IMR-90 (cell line): ENCODE measurements around the gene SNTG2. TPM values are rescaled to one million over a fixed set of nuclear protein-coding genes. Genes with fewer than 3 reads are reported as not detected.

ENCODE experiments used
- ATAC-seq: fragments of 200-7000 bp; cut with Tn5 transposase; 2 replicates; pipeline ENCODE4 v1.9.1; 2020; ENCODE audit warnings: low read depth, mild to moderate bottlenecking, moderate library complexity
- BruUV-seq: library from RNA; stranded (reverse); fragments of 400-500 nt; replicated peaks from 2 replicates; lab custom pipeline; 2021; lab: Mats Ljungman, UMichigan
- CTCF ChIA-PET: fragments of 300-600 bp; formaldehyde crosslinking; extraction: SDS; loops from one replicate; lab custom pipeline; 2021; ENCODE audit warnings: antibody characterized with exemption; lab: Yijun Ruan, JAX
- POLR2A ChIA-PET: fragments of 300-600 bp; sonication (Branson Sonifier 250); formaldehyde crosslinking; loops from one replicate; lab custom pipeline; 2022; ENCODE audit warnings: antibody characterized with exemption; ENCODE audit not compliant: unreplicated experiment; lab: Charles Lee
- DNase-seq: peaks from one replicate; pipeline ENCODE4 v3.0.0; 2013
- H2AFZ ChIP-seq: replicated peaks from 2 replicates; pipeline ENCODE3; 2013; ENCODE audit warnings: low read length, mild to moderate bottlenecking; ENCODE audit not compliant: poor library complexity
- H2AK5ac ChIP-seq: 2 replicates; pipeline ENCODE4 v1.6.1; 2013; ENCODE audit warnings: low read depth, low read length, inconsistent platforms
- H2AK9ac ChIP-seq: replicated peaks from 2 replicates; pipeline ENCODE3; 2013; ENCODE audit warnings: mild to moderate bottlenecking, low read depth, low read length, moderate library complexity; ENCODE audit not compliant: poor library complexity
- H2BK120ac ChIP-seq: 2 replicates; pipeline ENCODE4 v1.6.1; 2013; ENCODE audit warnings: low read depth, low read length, inconsistent platforms
- H2BK15ac ChIP-seq: 3 replicates; pipeline ENCODE4 v1.6.1; 2013; ENCODE audit warnings: low read depth, low read length, inconsistent platforms
- H2BK20ac ChIP-seq: 2 replicates; pipeline ENCODE4 v1.6.1; 2013; ENCODE audit warnings: low read depth, mild to moderate bottlenecking, inconsistent platforms, low read length, moderate library complexity
- H2BK5ac ChIP-seq: 2 replicates; pipeline ENCODE4 v1.6.1; 2013; ENCODE audit warnings: mild to moderate bottlenecking, low read depth, low read length, inconsistent platforms; ENCODE audit not compliant: poor library complexity, severe bottlenecking
- H3K14ac ChIP-seq: replicated peaks from 2 replicates; pipeline ENCODE4 v1.6.1; 2013; ENCODE audit warnings: low read depth, low read length, inconsistent platforms
- H3K18ac ChIP-seq: 2 replicates; pipeline ENCODE4 v1.6.1; 2013; ENCODE audit warnings: low read depth, low read length, control low read depth
- H3K23ac ChIP-seq: 2 replicates; pipeline ENCODE4 v1.6.1; 2013; ENCODE audit warnings: low read depth, low read length, inconsistent platforms
- H3K27ac ChIP-seq: 2 replicates; pipeline ENCODE4 v1.5.1; 2013; ENCODE audit warnings: mild to moderate bottlenecking, control low read depth, low read length; ENCODE audit not compliant: insufficient read depth
- H3K27me3 ChIP-seq: 2 replicates; pipeline ENCODE4 v1.6.1; 2013; ENCODE audit warnings: low read length; ENCODE audit not compliant: control insufficient read depth, insufficient read depth
- H3K36me3 ChIP-seq: 2 replicates; pipeline ENCODE4 v1.6.1; 2013; ENCODE audit warnings: low read length, mixed read lengths; ENCODE audit not compliant: control insufficient read depth, insufficient read depth
- H3K4ac ChIP-seq: 2 replicates; pipeline ENCODE4 v1.6.1; 2013; ENCODE audit warnings: low read depth, low read length, inconsistent platforms
- H3K4me1 ChIP-seq: 2 replicates; pipeline ENCODE4 v1.6.1; 2013; ENCODE audit warnings: low read length, mixed read lengths; ENCODE audit not compliant: control insufficient read depth, insufficient read depth
- H3K4me2 ChIP-seq: 2 replicates; pipeline ENCODE4 v1.6.1; 2013; ENCODE audit warnings: low read depth, mild to moderate bottlenecking, control low read depth, low read length, moderate library complexity
- H3K4me3 ChIP-seq: 2 replicates; pipeline ENCODE4 v1.5.1; 2013; ENCODE audit warnings: low read depth, mild to moderate bottlenecking, control low read depth, low read length, moderate library complexity; ENCODE audit not compliant: insufficient read depth
- H3K56ac ChIP-seq: 2 replicates; pipeline ENCODE4 v1.6.1; 2013; ENCODE audit warnings: low read length, inconsistent platforms; ENCODE audit not compliant: insufficient read depth; ENCODE audit errors: extremely low read depth
- H3K79me1 ChIP-seq, 2 experiments: 2 replicates each; pipeline ENCODE4 v1.6.1; 2013; ENCODE audit warnings: low read length in 2 of 2, inconsistent platforms in 1 of 2, low read depth in 1 of 2
- H3K9ac ChIP-seq: 2 replicates; pipeline ENCODE4 v1.6.1; 2013; ENCODE audit warnings: low read depth, low read length, control low read depth
- H3K9me1 ChIP-seq: 2 replicates; pipeline ENCODE4 v1.6.1; 2013; ENCODE audit warnings: low read length, inconsistent platforms; ENCODE audit not compliant: insufficient read depth
- H3K9me3 ChIP-seq: 2 replicates; pipeline ENCODE4 v1.6.1; 2013; ENCODE audit warnings: low read length; ENCODE audit not compliant: control insufficient read depth, insufficient read depth
- H4K20me1 ChIP-seq: 2 replicates; pipeline ENCODE4 v1.6.1; 2013; ENCODE audit warnings: low read length, inconsistent platforms; ENCODE audit not compliant: insufficient read depth
- H4K5ac ChIP-seq: 2 replicates; pipeline ENCODE4 v1.6.1; 2013; ENCODE audit warnings: mild to moderate bottlenecking, low read depth, low read length, control low read depth
- H4K8ac ChIP-seq, 2 experiments: 2 replicates each; pipeline ENCODE4 v1.6.1; 2013; ENCODE audit warnings: low read depth in 2 of 2, low read length in 2 of 2, control low read depth in 1 of 2, inconsistent platforms in 1 of 2
- H4K91ac ChIP-seq: 2 replicates; pipeline ENCODE4 v1.6.1; 2013; ENCODE audit warnings: low read depth, low read length, inconsistent platforms; ENCODE audit not compliant: insufficient read depth
- BHLHE40 ChIP-seq: fragments of 150-350 bp; IDR thresholded peaks from 2 replicates; pipeline ENCODE4 v1.6.1; 2016; ENCODE audit warnings: mild to moderate bottlenecking, low read depth, low read length
- CEBPB ChIP-seq: IDR thresholded peaks from 2 replicates; pipeline ENCODE4 v1.6.1; 2012; ENCODE audit warnings: low read depth, low read length, improper control_type of control experiment
- CHD1 ChIP-seq: IDR thresholded peaks from 2 replicates; pipeline ENCODE4 v1.6.1; 2012; ENCODE audit warnings: low read depth, low read length, improper control_type of control experiment
- ELK1 ChIP-seq: fragments of 150-350 bp; IDR thresholded peaks from 2 replicates; pipeline ENCODE4 v1.6.1; 2016; ENCODE audit warnings: low read depth, mild to moderate bottlenecking, low read length, moderate library complexity, borderline replicate concordance
- FOS ChIP-seq: fragments of 150-350 bp; IDR thresholded peaks from 2 replicates; pipeline ENCODE4 v1.6.1; 2016; ENCODE audit warnings: low read depth, low read length
- MAFK ChIP-seq: IDR thresholded peaks from 2 replicates; pipeline ENCODE4 v1.6.1; 2012; ENCODE audit warnings: low read depth, low read length, improper control_type of control experiment
- MAZ ChIP-seq: IDR thresholded peaks from 2 replicates; pipeline ENCODE4 v1.6.1; 2012; ENCODE audit warnings: low read depth, mild to moderate bottlenecking, low read length, improper control_type of control experiment, moderate library complexity, borderline replicate concordance
- MXI1 ChIP-seq: IDR thresholded peaks from 2 replicates; pipeline ENCODE4 v1.6.1; 2012; ENCODE audit warnings: low read depth, mild to moderate bottlenecking, low read length, moderate library complexity, borderline replicate concordance
- NFE2L2 ChIP-seq: fragments of 150-350 bp; IDR thresholded peaks from 2 replicates; pipeline ENCODE4 v1.6.1; 2016; ENCODE audit warnings: low read depth, mild to moderate bottlenecking, low read length
- POLR2A ChIP-seq: IDR thresholded peaks from 2 replicates; pipeline ENCODE4 v1.6.1; 2012; ENCODE audit warnings: mild to moderate bottlenecking, low read depth, low read length
- RAD21 ChIP-seq: IDR thresholded peaks from 2 replicates; pipeline ENCODE4 v1.6.1; 2012; ENCODE audit warnings: low read length, improper control_type of control experiment
- RCOR1 ChIP-seq: IDR thresholded peaks from 2 replicates; pipeline ENCODE4 v1.6.1; 2012; ENCODE audit warnings: mild to moderate bottlenecking, low read length, improper control_type of control experiment; ENCODE audit not compliant: insufficient replicate concordance
- RFX5 ChIP-seq: IDR thresholded peaks from 2 replicates; pipeline ENCODE4 v1.8.0; 2012; ENCODE audit warnings: low read depth, mild to moderate bottlenecking, low read length, moderate library complexity
- SMC3 ChIP-seq: fragments of 150-350 bp; IDR thresholded peaks from 2 replicates; pipeline ENCODE4 v1.6.1; 2016; ENCODE audit warnings: low read depth, mild to moderate bottlenecking, antibody characterized with exemption, low read length, moderate library complexity
- USF2 ChIP-seq: fragments of 150-350 bp; IDR thresholded peaks from 2 replicates; pipeline ENCODE4 v1.6.1; 2017; ENCODE audit warnings: mild to moderate bottlenecking, antibody characterized with exemption, low read length, low read depth
- WGBS, 2 experiments: methylation state at CpG; one replicate each; pipeline versions ENCODE4 v1.1.5 to v1.1.7; 2013; ENCODE audit warnings: missing lambda C conversion rate in 2 of 2; ENCODE audit not compliant: insufficient read length in 1 of 2; ENCODE audit errors: extremely low coverage in 2 of 2; 5-methylcytosine and 5-hydroxymethylcytosine counted together
- dilution Hi-C: fragments of 300-500 bp; cut with HindIII; formaldehyde crosslinking; loops from one replicate; pipeline ENCODE4 v1.14.3; 2018; ENCODE audit warnings: low sequenced_read_pairs; ENCODE audit not compliant: unreplicated experiment
- in situ Hi-C: fragments of 300-500 bp; cut with MboI; formaldehyde crosslinking; loops from 3 replicates; pipeline ENCODE4 v1.14.3; 2019; ENCODE audit warnings: low sequenced_read_pairs, inconsistent platforms, mixed read lengths
- intact Hi-C: fragments of 100-400 bp; cut with micrococcal nuclease; formaldehyde crosslinking; loops from 2 replicates; pipeline ENCODE4 v1.10.0; 2022
- polyA plus RNA-seq, 3 experiments: library from polyadenylated mRNA; depleted of rRNA; stranded (reverse); fragments of >200 nt; gene quantifications; 2 replicates each; pipeline ENCODE4 v1.2.3, GENCODE V29; 2012; ENCODE audit warnings: low replicate concordance in 1 of 3
- total RNA-seq: library from RNA; depleted of rRNA; stranded (reverse); fragments of >200 nt; gene quantifications from 2 replicates; pipeline ENCODE4 v1.2.3, GENCODE V29; 2012
- TF ChIP-seq, protein P1 (sequence below): conservative IDR thresholded peaks from 2 replicates; pipeline ENCODE4 v1.5.1; 2012; ENCODE audit warnings: mild to moderate bottlenecking, low read depth, low read length, improper control_type of control experiment

Gene SNTG2
- total and polyA plus RNA-seq, 2 of the 4 experiments (the other 2 are of a cell fraction), result under 0.01 to 0.17 TPM

GRCh38 chr2:1088192-1088860, 137.7 kb downstream of the SNTG2 start:
- peak overlapping the region; percentile 1 for H2AK9ac ChIP-seq
- no peaks in the 10 kb centered on the region for H3K36me3 ChIP-seq
- dilution Hi-C loops (no loop called here), in situ Hi-C loops (no loop called here), intact Hi-C loops (no loop called here)
- H3K4me1 ChIP-seq, result no peaks in the 10 kb centered on the region
- H3K23ac ChIP-seq, result no peak overlapping the region
- no peak overlapping the region for H3K4ac ChIP-seq
- no peaks in the 10 kb centered on the region; the same call in 1 of the 2 replicates for H3K27me3 ChIP-seq
- H3K4me3 ChIP-seq, result no peak overlapping the region
- H3K18ac ChIP-seq, result no peak overlapping the region
- H2BK15ac ChIP-seq, result no peak overlapping the region
- no peak overlapping the region for H2BK5ac ChIP-seq
- no peak overlapping the region for H3K9ac ChIP-seq
- POLR2A ChIA-PET, result no interaction called here
- H4K5ac ChIP-seq, result no peak overlapping the region
- no peak overlapping the region for H2AK5ac ChIP-seq
- H4K8ac ChIP-seq, result no peak overlapping the region
- BruUV-seq, result no TSS peak
- H3K79me1 ChIP-seq, result no peaks in the 10 kb centered on the region
- H4K91ac ChIP-seq, result no peak overlapping the region
- DNase-seq (peak; percentile 16), ATAC-seq (no peak; the same call in 1 of the 2 replicates)
- WGBS, 2 experiments, result 83% methylated on average over 1 of the region's 6 CpGs; no CpG with 5 or more reads in 1 of the 2 experiments
- H2BK120ac ChIP-seq, result no peak overlapping the region
- H3K27ac ChIP-seq, result no peak overlapping the region
- H4K20me1 ChIP-seq, result no peaks in the 10 kb centered on the region
- CTCF ChIA-PET, result interaction anchor here (1.4 kb wide), 1 partner anchor 16 kb away, joined by 3 read pairs; no protein-coding TSS in a partner anchor
- no peak overlapping the region for H2BK20ac ChIP-seq
- H3K4me2 ChIP-seq, result peak overlapping the region; percentile 78; the same call in 1 of the 2 replicates
- no peak overlapping the region for H2AFZ ChIP-seq
- H3K14ac ChIP-seq, result no peak overlapping the region
- H3K56ac ChIP-seq, result no peak overlapping the region
- no peaks in the 10 kb centered on the region for H3K9me3 ChIP-seq
- H3K9me1 ChIP-seq, result no peaks in the 10 kb centered on the region
- TF ChIP-seq CHD1, result no peak
- TF ChIP-seq RAD21, result no peak
- no peak for TF ChIP-seq SMC3
- no peak for TF ChIP-seq BHLHE40
- TF ChIP-seq RFX5, result no peak
- TF ChIP-seq POLR2A, result no peak
- no peak for TF ChIP-seq MXI1
- no peak for TF ChIP-seq RCOR1
- TF ChIP-seq CEBPB, result no peak
- TF ChIP-seq MAZ, result no peak
- no peak for TF ChIP-seq ELK1
- TF ChIP-seq FOS, result no peak
- TF ChIP-seq, protein P1, sequence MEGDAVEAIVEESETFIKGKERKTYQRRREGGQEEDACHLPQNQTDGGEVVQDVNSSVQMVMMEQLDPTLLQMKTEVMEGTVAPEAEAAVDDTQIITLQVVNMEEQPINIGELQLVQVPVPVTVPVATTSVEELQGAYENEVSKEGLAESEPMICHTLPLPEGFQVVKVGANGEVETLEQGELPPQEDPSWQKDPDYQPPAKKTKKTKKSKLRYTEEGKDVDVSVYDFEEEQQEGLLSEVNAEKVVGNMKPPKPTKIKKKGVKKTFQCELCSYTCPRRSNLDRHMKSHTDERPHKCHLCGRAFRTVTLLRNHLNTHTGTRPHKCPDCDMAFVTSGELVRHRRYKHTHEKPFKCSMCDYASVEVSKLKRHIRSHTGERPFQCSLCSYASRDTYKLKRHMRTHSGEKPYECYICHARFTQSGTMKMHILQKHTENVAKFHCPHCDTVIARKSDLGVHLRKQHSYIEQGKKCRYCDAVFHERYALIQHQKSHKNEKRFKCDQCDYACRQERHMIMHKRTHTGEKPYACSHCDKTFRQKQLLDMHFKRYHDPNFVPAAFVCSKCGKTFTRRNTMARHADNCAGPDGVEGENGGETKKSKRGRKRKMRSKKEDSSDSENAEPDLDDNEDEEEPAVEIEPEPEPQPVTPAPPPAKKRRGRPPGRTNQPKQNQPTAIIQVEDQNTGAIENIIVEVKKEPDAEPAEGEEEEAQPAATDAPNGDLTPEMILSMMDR, result no peak
- no peak for TF ChIP-seq USF2
- TF ChIP-seq MAFK, result no peak
- TF ChIP-seq NFE2L2, result no peak
